GM12891 (cell line): ENCODE results near the gene COL5A1.

ENCODE experiments used
- DNase-seq: peaks from one replicate; pipeline ENCODE4 v3.0.0; 2011; ENCODE audit warnings: low spot score; ENCODE audit not compliant: insufficient read length
- FAIRE-seq: peaks from 2 replicates; lab custom pipeline; 2011; peaks lifted over from hg19 to GRCh38; lab: Jason Lieb, UNC
- PAX5 ChIP-seq: IDR thresholded peaks from 2 replicates; pipeline ENCODE4 v1.6.1; 2011; ENCODE audit warnings: low read length, moderate library complexity, mild to moderate bottlenecking; ENCODE audit not compliant: insufficient read depth, severe bottlenecking
- POLR2A ChIP-seq: IDR thresholded peaks from 2 replicates; pipeline ENCODE4 v1.6.1; 2011; ENCODE audit warnings: low read depth, low read length, control low read depth
- POLR2AphosphoS5 ChIP-seq: IDR thresholded peaks from 2 replicates; pipeline ENCODE4 v1.6.1; 2011; ENCODE audit warnings: low read depth, low read length, control low read depth
- POU2F2 ChIP-seq: IDR thresholded peaks from 2 replicates; pipeline ENCODE4 v1.6.1; 2011; ENCODE audit warnings: low read depth, mild to moderate bottlenecking, control low read depth, low read length, moderate library complexity
- SPI1 ChIP-seq: IDR thresholded peaks from 2 replicates; pipeline ENCODE4 v1.6.1; 2011; ENCODE audit warnings: low read depth, low read length, control low read depth
- TAF1 ChIP-seq: IDR thresholded peaks from 2 replicates; pipeline ENCODE4 v1.6.1; 2011; ENCODE audit warnings: low read depth, low read length, control low read depth

COL5A1 gene

GRCh38 chr9:134597957-134598883 is 43.4 kb upstream of the COL5A1 start:
- TF ChIP-seq POLR2AphosphoS5: no peak
- no peak for TF ChIP-seq SPI1
- FAIRE-seq (no peak), DNase-seq (no peak)

- FAIRE-seq (no peak), DNase-seq (no peak)
- no peak for TF ChIP-seq POU2F2
- TF ChIP-seq TAF1: no peak
- no peak for TF ChIP-seq PAX5
- TF ChIP-seq POLR2AphosphoS5: no peak
- TF ChIP-seq SPI1: no peak
- TF ChIP-seq POLR2A: no peak
Observed at GRCh38 chr9:134598884-134599245, 42.7 kb upstream of the COL5A1 start.

- no peak for TF ChIP-seq POLR2AphosphoS5
- TF ChIP-seq TAF1: no peak
- TF ChIP-seq POU2F2: no peak
- no peak for TF ChIP-seq PAX5
- no peak for TF ChIP-seq SPI1
- no peak for TF ChIP-seq POLR2A
- no peak for FAIRE-seq
Observed at GRCh38 chr9:134600371-134600770, 41.2 kb upstream of the COL5A1 start.

GRCh38 chr9:134600836-134601638 is 40.6 kb upstream of the COL5A1 start:
- no peak for DNase-seq
- no peak for FAIRE-seq
- TF ChIP-seq SPI1: no peak
- no peak for TF ChIP-seq PAX5
- TF ChIP-seq POLR2A: no peak
- no peak for TF ChIP-seq POU2F2
- TF ChIP-seq TAF1: no peak
- no peak for TF ChIP-seq POLR2AphosphoS5

More at GRCh38 chr9:134600371-134600770, 41.2 kb upstream of the COL5A1 start:
- no peak for DNase-seq

GRCh38 chr9:134601764-134602163 is 39.8 kb upstream of the COL5A1 start:
- DNase-seq (no peak), FAIRE-seq (no peak)
- TF ChIP-seq SPI1: no peak

GRCh38 chr9:134602547-134603362 is 38.8 kb upstream of the COL5A1 start:
- DNase-seq (no peak), FAIRE-seq (no peak)
- TF ChIP-seq PAX5: no peak
- no peak for TF ChIP-seq POU2F2
- TF ChIP-seq POLR2AphosphoS5: no peak
- no peak for TF ChIP-seq SPI1
- no peak for TF ChIP-seq POLR2A
- no peak for TF ChIP-seq TAF1

GRCh38 chr9:134604834-134605233 is 36.8 kb upstream of the COL5A1 start:
- TF ChIP-seq TAF1 (no peak), POU2F2 (no peak), SPI1 (no peak), POLR2A (no peak), PAX5 (no peak), POLR2AphosphoS5 (no peak)
- DNase-seq (no peak), FAIRE-seq (no peak)

GRCh38 chr9:134605351-134605965 is 36.1 kb upstream of the COL5A1 start:
- DNase-seq (no peak), FAIRE-seq (no peak)
- TF ChIP-seq POLR2A (no peak), POLR2AphosphoS5 (no peak), TAF1 (no peak), POU2F2 (no peak), PAX5 (no peak), SPI1 (no peak)
